ENCODE data around the gene PNPLA2.

PNPLA2 gene

DNA sequence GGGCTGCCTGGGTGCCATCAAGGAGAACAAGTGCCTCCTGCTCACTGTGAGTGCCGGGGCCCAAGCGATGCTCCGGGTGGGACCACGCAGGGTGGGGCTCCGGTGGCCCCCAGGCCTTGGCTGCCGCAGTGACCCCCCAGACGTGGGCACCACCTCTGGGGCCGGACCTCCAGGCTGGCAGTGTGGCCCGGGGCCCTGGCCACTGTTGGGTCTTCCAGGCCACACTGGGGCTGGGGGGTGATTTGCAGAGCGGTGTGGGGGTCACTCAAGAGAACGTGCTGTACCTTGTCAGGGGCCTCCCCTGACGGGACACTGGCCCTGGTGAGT is 43.9 kb downstream of the PNPLA2 start:
- no peak for DNase-seq

GRCh38 chr11:863023-863909 is 44.6 kb downstream of the PNPLA2 start:
- no peak for DNase-seq

DNA sequence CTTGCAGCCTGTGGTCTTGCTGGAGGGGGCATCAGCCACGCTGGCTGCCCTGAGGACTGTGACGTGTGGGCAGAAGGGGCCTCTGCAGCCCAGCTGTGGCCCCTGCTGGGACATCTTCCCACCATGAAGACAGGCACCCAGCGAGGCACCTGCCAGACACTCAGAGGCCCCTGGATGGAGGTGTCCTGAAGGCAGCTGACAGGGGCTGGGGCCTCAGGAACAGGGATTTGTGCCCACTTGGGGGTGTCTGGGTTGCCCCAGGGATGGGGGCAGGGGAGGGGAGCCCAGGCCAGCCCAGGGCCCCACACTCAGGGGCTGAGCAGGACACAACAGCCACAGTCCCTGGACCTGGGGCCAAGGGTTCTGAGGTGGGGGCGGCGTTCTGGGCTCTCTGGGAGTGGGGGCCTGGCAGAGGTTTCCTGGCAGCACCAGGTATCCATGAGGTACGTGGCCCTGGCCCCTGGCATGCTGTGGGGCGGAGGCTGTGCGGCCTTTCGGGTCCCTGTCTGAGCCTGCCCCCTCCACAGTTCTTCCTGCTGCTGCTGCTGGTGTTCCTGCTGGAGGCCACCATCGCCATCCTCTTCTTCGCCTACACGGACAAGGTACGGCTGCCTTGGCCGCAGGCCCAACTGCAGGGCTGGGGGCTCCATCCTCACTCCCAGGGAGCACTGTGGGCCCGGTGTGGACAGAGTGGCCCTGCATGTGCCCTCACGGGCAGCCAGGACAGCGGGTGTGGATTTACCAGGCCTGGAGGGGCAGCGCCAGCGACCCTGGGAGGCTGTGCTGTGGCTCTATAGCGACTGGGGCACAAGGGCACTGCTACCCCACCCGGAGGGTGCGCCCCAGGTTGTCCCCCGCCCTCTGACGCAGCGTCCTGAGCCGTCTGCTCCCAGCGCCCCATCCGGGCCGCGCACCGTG is 45.5 kb downstream of the PNPLA2 start:
- no peak for DNase-seq

GRCh38 chr11:864898-865297 is 46.2 kb downstream of the PNPLA2 start:
- no peak for DNase-seq

DNA sequence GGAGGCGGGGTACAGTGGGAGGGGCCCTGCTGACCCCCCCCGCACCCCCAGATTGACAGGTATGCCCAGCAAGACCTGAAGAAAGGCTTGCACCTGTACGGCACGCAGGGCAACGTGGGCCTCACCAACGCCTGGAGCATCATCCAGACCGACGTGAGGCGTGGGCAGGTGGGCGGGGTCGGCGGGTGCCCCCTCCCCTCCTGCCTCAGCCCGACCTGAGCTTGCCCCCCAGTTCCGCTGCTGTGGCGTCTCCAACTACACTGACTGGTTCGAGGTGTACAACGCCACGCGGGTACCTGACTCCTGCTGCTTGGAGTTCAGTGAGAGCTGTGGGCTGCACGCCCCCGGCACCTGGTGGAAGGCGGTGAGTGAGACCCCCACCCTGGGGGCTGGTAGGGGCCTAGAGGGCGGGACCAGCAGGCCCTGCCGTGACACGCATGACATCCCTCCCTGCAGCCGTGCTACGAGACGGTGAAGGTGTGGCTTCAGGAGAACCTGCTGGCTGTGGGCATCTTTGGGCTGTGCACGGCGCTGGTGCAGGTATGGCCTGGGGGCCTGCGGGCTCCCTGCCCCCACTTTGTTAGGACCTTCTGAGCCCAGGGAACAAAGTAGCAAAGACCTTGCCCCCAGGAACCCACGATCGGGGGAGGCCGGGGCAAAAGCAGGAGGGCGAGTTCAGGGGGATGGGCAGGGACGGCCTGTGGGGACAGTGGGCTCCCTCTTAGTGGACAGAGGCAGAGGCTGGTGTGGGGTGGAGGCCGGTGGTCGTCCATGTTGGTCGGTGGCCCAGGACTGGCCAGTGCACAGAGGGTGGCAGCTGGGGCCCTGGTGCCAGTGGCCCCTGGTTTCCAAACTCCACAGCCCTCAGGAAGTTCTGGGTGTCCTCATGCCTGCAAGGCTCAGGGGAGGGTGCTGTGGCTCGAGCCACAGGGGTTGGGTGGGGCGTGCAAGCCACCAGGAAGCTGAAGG is 47.0 kb downstream of the PNPLA2 start:
- no peak for DNase-seq

- no peak for DNase-seq
These were observed 47.8 kb downstream of the PNPLA2 start for GRCh38 chr11:866481-866880.

- no peak for DNase-seq
These were observed 49.2 kb downstream of the PNPLA2 start for GRCh38 chr11:867856-868358.

DNA sequence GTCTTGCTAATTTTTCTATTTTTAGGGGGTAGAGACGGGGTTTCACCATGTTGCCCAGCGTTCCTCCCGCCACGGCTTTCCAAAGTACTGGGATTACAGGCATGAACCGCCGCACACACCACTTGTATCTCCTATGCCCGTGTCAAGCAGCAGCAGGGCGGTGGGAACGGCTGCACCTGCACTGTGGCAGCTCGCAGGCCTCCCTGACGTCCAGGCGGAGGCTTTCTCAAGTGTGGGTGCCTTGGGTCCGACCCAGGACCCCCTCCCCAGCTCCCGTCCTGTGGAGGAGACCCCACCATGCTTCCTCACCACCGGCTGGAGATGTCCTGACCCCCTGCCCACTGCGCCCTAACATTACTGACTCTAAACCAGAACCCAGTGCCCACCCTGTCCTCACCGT is 49.7 kb downstream of the PNPLA2 start:
- DNase-seq: no peak

DNA sequence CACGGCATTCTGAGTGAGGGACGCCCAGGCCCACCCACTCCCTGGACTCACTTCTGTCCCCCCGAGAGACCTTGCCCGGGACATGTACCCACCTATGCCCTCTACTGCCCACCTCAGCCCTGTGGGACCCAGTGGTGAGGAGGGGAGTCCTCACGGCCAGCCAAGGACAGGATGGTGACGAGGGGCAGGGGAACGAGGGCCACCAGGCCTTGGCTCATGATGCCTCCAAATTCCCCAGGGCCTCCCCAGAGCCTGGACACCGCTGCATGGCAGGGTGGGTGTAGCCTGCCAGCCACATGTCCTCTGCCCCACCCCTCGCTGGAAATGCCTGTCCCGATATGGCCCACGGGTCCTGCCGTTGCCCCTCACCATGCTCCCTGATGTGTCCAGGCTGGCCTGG is 50.1 kb downstream of the PNPLA2 start:
- DNase-seq: no peak

- no peak for DNase-seq
These were observed 50.8 kb downstream of the PNPLA2 start for GRCh38 chr11:869399-870126.

GRCh38 chr11:870127-870413 is 51.4 kb downstream of the PNPLA2 start:
- DNase-seq: no peak

GRCh38 chr11:870418-870817 is 51.7 kb downstream of the PNPLA2 start:
- no peak for DNase-seq

GRCh38 chr11:871472-871871 is 52.8 kb downstream of the PNPLA2 start:
- no peak for DNase-seq

- DNase-seq: no peak
These were observed 54.1 kb downstream of the PNPLA2 start for GRCh38 chr11:872799-873198.

- no peak for DNase-seq
These were observed 55.0 kb downstream of the PNPLA2 start for GRCh38 chr11:873706-874105.

Measured in GDM1 (cell line).